ENCODE measurements around the gene MT3. TPM values are rescaled to one million over a fixed set of nuclear protein-coding genes. Genes with fewer than 3 reads are reported as not detected.

Gene MT3
- total and polyA plus RNA-seq, 2 experiments from 2014 or later: not detected

- H3K36me3 ChIP-seq (ENCODE audit: insufficient read depth): no peaks in the 10 kb centered on the region
- H3K4me2 ChIP-seq: no peak overlapping the region
- TF ChIP-seq NANOG (IDR thresholded peaks at IDR 0.05; ENCODE audit: borderline replicate concordance) (no peak), ETS1 (IDR thresholded peaks at IDR 0.05) (no peak), JUNB (IDR thresholded peaks at IDR 0.05; ENCODE audit: unreplicated experiment) (no peak), CTCF (conservative IDR thresholded peaks at IDR 0.05; ENCODE audit: low read depth in 2 of 2) (no peak), ZNF462 (CRISPR knock-in tag; IDR thresholded peaks at IDR 0.05) (no peak), REST (IDR thresholded peaks at IDR 0.05; ENCODE audit: unreplicated experiment) (no peak), EZH2phosphoT487 (IDR thresholded peaks at IDR 0.05; ENCODE audit: unreplicated experiment) (no peak), EZH2 (IDR thresholded peaks at IDR 0.05; ENCODE audit: low read depth, unreplicated experiment) (no peak), CREB1 (CRISPR knock-in tag; IDR thresholded peaks at IDR 0.05; ENCODE audit: low read depth) (no peak), ZNF331 (CRISPR knock-in tag; IDR thresholded peaks at IDR 0.05; ENCODE audit: low read depth) (no peak), STAT1 (IDR thresholded peaks at IDR 0.05; ENCODE audit: unreplicated experiment) (no peak), POLR2AphosphoS5 (IDR thresholded peaks at IDR 0.05; ENCODE audit: low read depth) (no peak), ZNF114 (CRISPR knock-in tag; IDR thresholded peaks at IDR 0.05) (no peak)
- H3K27ac ChIP-seq (ENCODE audit: low read depth): no peak overlapping the region
- H4K20me1 ChIP-seq (replicated peaks; ENCODE audit: insufficient read depth): no peaks in the 10 kb centered on the region
- H3K27me3 ChIP-seq (ENCODE audit: insufficient read depth): peaks cover 51% of the 10 kb centered on the region
- Mint-ChIP-seq H3K27ac (no peak overlapping the region), H3K9me3 (no peaks in the 10 kb centered on the region), H3K4me3 (no peak overlapping the region), H3K36me3 (ENCODE audit: low read depth) (no peaks in the 10 kb centered on the region), H3K27me3 (ENCODE audit: insufficient read depth, low read depth, poor library complexity) (peaks cover 37% of the 10 kb centered on the region), H3K4me1 (peaks cover 9% of the 10 kb centered on the region)
- H3K79me2 ChIP-seq (replicated peaks; ENCODE audit: insufficient read depth): no peaks in the 10 kb centered on the region
- no peaks in the 10 kb centered on the region for H3K4me1 ChIP-seq (ENCODE audit: insufficient read depth)
- ATAC-seq: no peak
- no peak overlapping the region for H3K4me3 ChIP-seq
- no peak for DNase-seq (ENCODE audit: low spot score)
- H3F3A ChIP-seq (replicated peaks; ENCODE audit: low read depth): no peaks in the 10 kb centered on the region
- H2AFZ ChIP-seq: no peak overlapping the region
- no peaks in the 10 kb centered on the region for H3K9me2 ChIP-seq (ENCODE audit: insufficient read depth)
Observed at GRCh38 chr16:56593573-56594291, 4.4 kb downstream of the MT3 start.

Data from GM23338 (cell line).